Caco-2 (cell line): ENCODE results near the gene CTNNAL1. TPM values are rescaled to one million over a fixed set of nuclear protein-coding genes. Genes with fewer than 3 reads are reported as not detected.
A peak's percentile ranks its signal among the peaks of the same experiment; 100 is the strongest.

Experiments used
- BruUV-seq: library from RNA; stranded (reverse); fragments of 400-500 nt; replicated peaks from 2 replicates; lab custom pipeline; 2021; lab: Mats Ljungman, UMichigan
- CTCF ChIA-PET: fragments of 300-600 bp; sonication (Branson Sonifier 250); formaldehyde crosslinking; loops from one replicate; lab custom pipeline; 2022; ENCODE audit warnings: antibody characterized with exemption; lab: Charles Lee
- POLR2A ChIA-PET: fragments of 300-600 bp; sonication (Branson Sonifier 250); formaldehyde crosslinking; loops from one replicate; lab custom pipeline; 2022; ENCODE audit warnings: antibody characterized with exemption; lab: Charles Lee
- DNase-seq, 2 experiments: peaks; one replicate each; pipeline versions ENCODE4 v3.0.0 to v3.0.0-alpha.2; 2020 to 2022
- H3K27me3 ChIP-seq: replicated peaks from 2 replicates; pipeline ENCODE4 v1.6.0; 2011; ENCODE audit warnings: low read length; ENCODE audit not compliant: control insufficient read depth, insufficient read depth
- H3K36me3 ChIP-seq: 2 replicates; pipeline ENCODE4 v1.5.1; 2011; ENCODE audit warnings: low read length; ENCODE audit not compliant: control insufficient read depth, insufficient read depth
- H3K4me1 ChIP-seq: fragments of 250-450 bp; sonication (Bioruptor Pico); 2 replicates; pipeline ENCODE4 v1.5.1; 2020; ENCODE audit warnings: mild to moderate bottlenecking
- H3K4me3 ChIP-seq: 2 replicates; pipeline ENCODE4 v1.5.1; 2011; ENCODE audit warnings: low read depth, mild to moderate bottlenecking, control low read depth, low read length
- H3K9me3 ChIP-seq: fragments of 250-450 bp; sonication (Bioruptor Pico); 2 replicates; pipeline ENCODE4 v1.5.1; 2020; ENCODE audit warnings: mild to moderate bottlenecking, moderate library complexity
- H3K27ac Mint-ChIP-seq: one replicate; pipeline ENCODE4 v1.8.0; 2022; ENCODE audit warnings: mixed read lengths; ENCODE audit not compliant: unreplicated experiment
- H3K27me3 Mint-ChIP-seq: one replicate; pipeline ENCODE4 v1.8.0; 2022; ENCODE audit warnings: mixed read lengths; ENCODE audit not compliant: insufficient read depth, unreplicated experiment
- H3K36me3 Mint-ChIP-seq: one replicate; pipeline ENCODE4 v1.8.0; 2022; ENCODE audit warnings: mild to moderate bottlenecking, mixed read lengths; ENCODE audit not compliant: insufficient read depth, unreplicated experiment
- H3K4me1 Mint-ChIP-seq: one replicate; pipeline ENCODE4 v1.8.0; 2022; ENCODE audit warnings: low read depth, mixed read lengths; ENCODE audit not compliant: unreplicated experiment
- H3K4me3 Mint-ChIP-seq: one replicate; pipeline ENCODE4 v1.8.0; 2022; ENCODE audit warnings: mild to moderate bottlenecking, moderate library complexity, mixed read lengths; ENCODE audit not compliant: unreplicated experiment
- H3K9me3 Mint-ChIP-seq: one replicate; pipeline ENCODE4 v1.8.0; 2022; ENCODE audit warnings: mixed read lengths; ENCODE audit not compliant: unreplicated experiment
- intact Hi-C: fragments of 100-400 bp; cut with micrococcal nuclease; formaldehyde crosslinking; loops from one replicate; pipeline ENCODE4 v1.10.0; 2022; ENCODE audit not compliant: unreplicated experiment
- total RNA-seq: library from RNA; stranded (reverse); gene quantifications from 2 replicates; pipeline ENCODE4 v1.2.3, GENCODE V29; 2022
- TF ChIP-seq, protein P1 (sequence below), 2 experiments: fragments of 200-600 bp in 1 of 2; IDR thresholded peaks; 1 replicate in 1 of 2; 2 replicates in 1 of 2; pipeline versions ENCODE4 v1.5.1 to v1.8.0; 2011 to 2022; ENCODE audit warnings: antibody characterized with exemption in 1 of 2, control low read depth in 1 of 2, inconsistent platforms in 1 of 2, low read depth in 1 of 2, low read length in 1 of 2, mild to moderate bottlenecking in 1 of 2, moderate library complexity in 1 of 2; ENCODE audit not compliant: insufficient read depth in 1 of 2, severe bottlenecking in 1 of 2, unreplicated experiment in 1 of 2

Gene CTNNAL1
- total RNA-seq, 1 experiment from 2014 or later: 107 TPM

DNA sequence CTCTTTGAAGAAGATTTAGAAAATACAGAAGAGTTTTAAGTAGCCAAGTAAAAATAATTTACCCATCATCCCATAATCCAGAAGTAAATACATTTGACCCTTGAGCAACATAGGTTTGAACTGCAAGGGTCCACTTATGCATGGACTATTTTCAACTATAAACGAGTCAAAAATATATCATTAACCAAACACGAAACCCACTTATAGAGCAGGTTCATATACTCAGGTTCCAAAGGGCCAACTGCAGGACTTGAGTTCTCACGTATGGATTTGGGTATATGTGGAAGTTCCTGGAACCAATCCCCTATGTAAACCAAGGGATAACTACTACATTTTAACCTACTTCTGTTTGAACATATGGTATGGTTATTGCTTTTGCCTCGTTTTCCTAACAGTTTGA lies 73.3 kb downstream of the CTNNAL1 start:
- Mint-ChIP-seq H3K4me1 (peaks cover 4% of the 10 kb centered on the region), H3K9me3 (no peaks in the 10 kb centered on the region), H3K27ac (no peak overlapping the region), H3K4me3 (no peak overlapping the region), H3K27me3 (no peaks in the 10 kb centered on the region), H3K36me3 (peaks cover 33% of the 10 kb centered on the region)
- no peaks in the 10 kb centered on the region for H3K27me3 ChIP-seq
- no peaks in the 10 kb centered on the region; the same call in 1 of the 2 replicates for H3K36me3 ChIP-seq
- POLR2A ChIA-PET: no interaction called here
- TF ChIP-seq, protein P1, sequence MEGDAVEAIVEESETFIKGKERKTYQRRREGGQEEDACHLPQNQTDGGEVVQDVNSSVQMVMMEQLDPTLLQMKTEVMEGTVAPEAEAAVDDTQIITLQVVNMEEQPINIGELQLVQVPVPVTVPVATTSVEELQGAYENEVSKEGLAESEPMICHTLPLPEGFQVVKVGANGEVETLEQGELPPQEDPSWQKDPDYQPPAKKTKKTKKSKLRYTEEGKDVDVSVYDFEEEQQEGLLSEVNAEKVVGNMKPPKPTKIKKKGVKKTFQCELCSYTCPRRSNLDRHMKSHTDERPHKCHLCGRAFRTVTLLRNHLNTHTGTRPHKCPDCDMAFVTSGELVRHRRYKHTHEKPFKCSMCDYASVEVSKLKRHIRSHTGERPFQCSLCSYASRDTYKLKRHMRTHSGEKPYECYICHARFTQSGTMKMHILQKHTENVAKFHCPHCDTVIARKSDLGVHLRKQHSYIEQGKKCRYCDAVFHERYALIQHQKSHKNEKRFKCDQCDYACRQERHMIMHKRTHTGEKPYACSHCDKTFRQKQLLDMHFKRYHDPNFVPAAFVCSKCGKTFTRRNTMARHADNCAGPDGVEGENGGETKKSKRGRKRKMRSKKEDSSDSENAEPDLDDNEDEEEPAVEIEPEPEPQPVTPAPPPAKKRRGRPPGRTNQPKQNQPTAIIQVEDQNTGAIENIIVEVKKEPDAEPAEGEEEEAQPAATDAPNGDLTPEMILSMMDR (IDR thresholded peaks at IDR 0.05; ENCODE audit: insufficient read depth in 1 of 2, low read depth in 1 of 2, low read length in 1 of 2, severe bottlenecking in 1 of 2, unreplicated experiment in 1 of 2): no peak
- BruUV-seq: no TSS peak
- CTCF ChIA-PET: no interaction called here
- peaks cover 5% of the 10 kb centered on the region; the same call in 1 of the 2 replicates for H3K4me1 ChIP-seq
- no peaks in the 10 kb centered on the region for H3K9me3 ChIP-seq
- intact Hi-C loops: no loop called here
- no peak overlapping the region for H3K4me3 ChIP-seq
- DNase-seq: no peak

DNA sequence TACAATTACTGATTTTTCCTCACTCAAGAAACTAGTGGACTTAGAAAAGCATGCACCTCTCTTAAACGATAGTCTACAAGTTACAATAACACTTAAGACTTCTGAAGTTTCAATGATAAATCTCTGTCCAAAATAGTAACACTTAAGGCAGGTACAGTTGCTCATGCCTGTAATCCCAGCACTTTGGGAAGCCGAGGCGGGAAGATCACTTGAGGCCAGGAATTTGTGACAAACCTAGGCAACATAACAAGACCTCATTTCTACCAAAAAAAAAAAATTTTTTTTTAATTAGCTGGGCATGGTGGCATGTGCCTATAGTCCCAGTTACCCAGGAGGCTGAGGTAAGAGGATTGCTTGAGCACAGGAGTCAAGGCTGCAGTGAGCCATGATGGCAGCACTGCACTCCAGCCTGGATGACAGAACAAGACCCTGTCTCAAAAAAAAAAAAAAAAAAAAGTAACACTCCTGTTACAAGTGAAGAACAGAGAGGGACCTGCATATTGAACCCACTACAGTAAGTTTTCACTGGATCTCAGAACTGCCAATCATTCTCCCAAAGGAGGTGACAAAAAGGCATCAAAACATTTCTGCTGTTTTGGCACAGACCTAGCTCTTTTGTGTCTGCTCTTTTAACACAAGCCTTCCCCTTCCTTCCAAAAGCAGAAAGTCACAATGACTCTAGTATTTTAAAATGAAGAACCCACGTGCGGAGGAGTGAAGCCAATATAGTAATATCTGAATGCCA lies 75.6 kb downstream of the CTNNAL1 start:
- H3K9me3 Mint-ChIP-seq: no peaks in the 10 kb centered on the region
- intact Hi-C loops: no loop called here
- Histone ChIP-seq H3K4me1 (peaks cover 8% of the 10 kb centered on the region), H3K4me3 (no peak overlapping the region), H3K36me3 (no peaks in the 10 kb centered on the region; the same call in 1 of the 2 replicates), H3K9me3 (no peaks in the 10 kb centered on the region), H3K27me3 (no peaks in the 10 kb centered on the region)
- ChIA-PET CTCF (no interaction called here), POLR2A (no interaction called here)
- H3K4me1 Mint-ChIP-seq: peaks cover 13% of the 10 kb centered on the region
- H3K36me3 Mint-ChIP-seq: peaks cover 47% of the 10 kb centered on the region
- H3K27me3 Mint-ChIP-seq: no peaks in the 10 kb centered on the region
- BruUV-seq: no TSS peak
- H3K27ac Mint-ChIP-seq: no peak overlapping the region
- TF ChIP-seq, protein P1 (IDR thresholded peaks at IDR 0.05; ENCODE audit: insufficient read depth in 1 of 2, low read depth in 1 of 2, low read length in 1 of 2, severe bottlenecking in 1 of 2, unreplicated experiment in 1 of 2): no peak
- DNase-seq: no peak
- H3K4me3 Mint-ChIP-seq: no peak overlapping the region

DNA sequence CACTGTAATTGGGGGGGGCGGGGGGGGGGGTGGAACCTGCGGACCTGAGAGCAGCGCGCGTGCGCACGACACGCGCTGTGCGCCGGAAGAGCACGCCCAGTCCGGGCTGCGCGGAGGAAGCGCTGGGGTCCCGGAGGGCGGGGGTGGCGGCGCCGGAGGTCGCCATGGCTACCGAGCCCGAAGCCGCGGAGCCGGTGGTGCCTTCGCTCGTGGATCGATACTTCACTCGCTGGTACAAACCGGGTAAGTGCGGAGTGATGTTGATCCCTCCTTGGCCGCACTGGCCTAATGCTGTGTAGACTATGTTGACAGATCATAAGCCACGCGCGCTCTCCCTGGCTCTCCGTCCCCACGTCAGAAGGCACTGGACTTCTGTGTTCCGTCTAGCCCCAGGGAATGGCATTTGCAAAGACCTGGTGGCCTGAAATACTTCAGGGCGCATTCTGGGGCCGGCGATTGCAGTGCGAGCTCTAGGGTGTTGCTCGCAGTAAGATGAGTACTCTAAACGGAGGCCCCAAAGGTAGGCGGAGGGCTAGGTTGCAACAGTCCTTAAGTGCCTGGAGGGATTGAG lies 78.9 kb downstream of the CTNNAL1 start, which contains the start of gene ABITRAM:
Gene ABITRAM, plus strand, starts transcription at position 78 of the 571 bp plus-strand sequence. Its CDS starts 87 bp downstream, at position 165.
- no peaks in the 10 kb centered on the region; the same call in 1 of the 2 replicates for H3K36me3 ChIP-seq
- H3K27me3 Mint-ChIP-seq: no peaks in the 10 kb centered on the region
- H3K9me3 ChIP-seq: no peaks in the 10 kb centered on the region
- no TSS peak for BruUV-seq
- peak; percentile 66 to 79 for DNase-seq
- peak within 1 kb of the TSS; percentile 98 for H3K4me3 ChIP-seq
- TF ChIP-seq, protein P1 (IDR thresholded peaks at IDR 0.05; ENCODE audit: insufficient read depth in 1 of 2, low read depth in 1 of 2, low read length in 1 of 2, severe bottlenecking in 1 of 2, unreplicated experiment in 1 of 2): no peak
- no peaks in the 10 kb centered on the region for H3K9me3 Mint-ChIP-seq
- H3K36me3 Mint-ChIP-seq: peaks cover 38% of the 10 kb centered on the region
- peak within 1 kb of the TSS; percentile 91 for H3K27ac Mint-ChIP-seq
- peaks cover 9% of the 10 kb centered on the region for H3K4me1 ChIP-seq
- ChIA-PET CTCF (interaction anchor here (1.1 kb wide), 1 partner anchor 45 kb away, joined by 3 read pairs; no protein-coding TSS in a partner anchor), POLR2A (no interaction called here)
- no peaks in the 10 kb centered on the region for H3K27me3 ChIP-seq
- intact Hi-C loops: loop anchor here (5.0 kb wide), 2 partner anchors 47 to 82 kb away; no protein-coding TSS in a partner anchor
- peak within 1 kb of the TSS; percentile 93 for H3K4me3 Mint-ChIP-seq
- H3K4me1 Mint-ChIP-seq: peaks cover 16% of the 10 kb centered on the region
